ENCODE data around the gene FTCD. TPM values are rescaled to one million over a fixed set of nuclear protein-coding genes. Genes with fewer than 3 reads are reported as not detected.
"Not testable (repeated sequence)": the region's sequence is repeated elsewhere in the genome, so short reads cannot be mapped to it uniquely, and the experiment has no call there.

FTCD gene
- total RNA-seq, 1 donor from 2014 or later: 0.83 TPM

GRCh38 chr21:46157987-46158451 lies 2.6 kb upstream of the FTCD start:
- DNase-seq (ENCODE audit: low spot score): peak; percentile 55
- intact Hi-C loops (cut with DNase I): no loop called here

GRCh38 chr21:46157396-46157986 lies 2.1 kb upstream of the FTCD start:
- intact Hi-C loops (cut with DNase I): no loop called here
- DNase-seq (ENCODE audit: low spot score): peak; percentile 43

GRCh38 chr21:46156678-46157077 lies 1.3 kb upstream of the FTCD start:
- intact Hi-C loops (cut with DNase I): no loop called here
- peak; percentile 46 for DNase-seq (ENCODE audit: low spot score)

GRCh38 chr21:46156378-46156645 lies 933 bp upstream of the FTCD start:
- intact Hi-C loops (cut with DNase I): no loop called here
- peak; percentile 47 for DNase-seq (ENCODE audit: low spot score)

- intact Hi-C loops (cut with DNase I): no loop called here
- DNase-seq (ENCODE audit: low spot score): peak; percentile 19
These were observed 345 bp downstream of the FTCD start for GRCh38 chr21:46154955-46155513.

GRCh38 chr21:46154155-46154954 lies 1.0 kb downstream of the FTCD start:
- peak; percentile 58 for DNase-seq (ENCODE audit: low spot score)
- intact Hi-C loops (cut with DNase I): no loop called here

- intact Hi-C loops (cut with DNase I): no loop called here
- peak; percentile 75 for DNase-seq (ENCODE audit: low spot score)
These were observed 1.9 kb downstream of the FTCD start for GRCh38 chr21:46153247-46154154.

- DNase-seq (ENCODE audit: low spot score): peak; percentile 71
- intact Hi-C loops (cut with DNase I): no loop called here
These were observed 2.5 kb downstream of the FTCD start for GRCh38 chr21:46152927-46153246.

- intact Hi-C loops (cut with DNase I): no loop called here
- peak; percentile 41 for DNase-seq (ENCODE audit: low spot score)
These were observed 3.1 kb downstream of the FTCD start for GRCh38 chr21:46151989-46152926.

GRCh38 chr21:46151261-46151988 lies 4.0 kb downstream of the FTCD start:
- intact Hi-C loops (cut with DNase I): no loop called here
- peak; percentile 64 for DNase-seq (ENCODE audit: low spot score)

GRCh38 chr21:46150491-46151121 lies 4.8 kb downstream of the FTCD start:
- peak; percentile 66 for DNase-seq (ENCODE audit: low spot score)
- intact Hi-C loops (cut with DNase I): no loop called here

- peak; percentile 74 for DNase-seq (ENCODE audit: low spot score)
- intact Hi-C loops (cut with DNase I): no loop called here
These were observed 5.3 kb downstream of the FTCD start for GRCh38 chr21:46150073-46150472.

- intact Hi-C loops (cut with DNase I): loop anchor here (10.0 kb wide), 2 partner anchors 75 to 105 kb away; partner anchors contain the start of gene LSS
- DNase-seq (ENCODE audit: low spot score): no peak
These were observed 6.0 kb downstream of the FTCD start for GRCh38 chr21:46149205-46149901.

- intact Hi-C loops (cut with DNase I): loop anchor here (10.0 kb wide), 2 partner anchors 77 to 107 kb away; partner anchors contain the start of gene LSS
These were observed 7.3 kb downstream of the FTCD start for GRCh38 chr21:46148106-46148505.

GRCh38 chr21:46147429-46147828 lies 8.0 kb downstream of the FTCD start:
- DNase-seq (ENCODE audit: low spot score): not testable (repeated sequence)
- intact Hi-C loops (cut with DNase I): loop anchor here (10.0 kb wide), 2 partner anchors 77 to 107 kb away; partner anchors contain the start of gene LSS

More at GRCh38 chr21:46148106-46148505, 7.3 kb downstream of the FTCD start:
- no peak for DNase-seq (ENCODE audit: low spot score)

GRCh38 chr21:46146856-46147255 lies 8.5 kb downstream of the FTCD start:
- DNase-seq (ENCODE audit: low spot score): no peak
- intact Hi-C loops (cut with DNase I): loop anchor here (10.0 kb wide), 2 partner anchors 78 to 108 kb away; partner anchors contain the start of gene LSS

All from cardiac septum (tissue), 1 donor.